ENCODE results near the gene NCAPG.
A peak's percentile ranks its signal among the peaks of the same experiment; 100 is the strongest.

The NCAPG gene, protein sequence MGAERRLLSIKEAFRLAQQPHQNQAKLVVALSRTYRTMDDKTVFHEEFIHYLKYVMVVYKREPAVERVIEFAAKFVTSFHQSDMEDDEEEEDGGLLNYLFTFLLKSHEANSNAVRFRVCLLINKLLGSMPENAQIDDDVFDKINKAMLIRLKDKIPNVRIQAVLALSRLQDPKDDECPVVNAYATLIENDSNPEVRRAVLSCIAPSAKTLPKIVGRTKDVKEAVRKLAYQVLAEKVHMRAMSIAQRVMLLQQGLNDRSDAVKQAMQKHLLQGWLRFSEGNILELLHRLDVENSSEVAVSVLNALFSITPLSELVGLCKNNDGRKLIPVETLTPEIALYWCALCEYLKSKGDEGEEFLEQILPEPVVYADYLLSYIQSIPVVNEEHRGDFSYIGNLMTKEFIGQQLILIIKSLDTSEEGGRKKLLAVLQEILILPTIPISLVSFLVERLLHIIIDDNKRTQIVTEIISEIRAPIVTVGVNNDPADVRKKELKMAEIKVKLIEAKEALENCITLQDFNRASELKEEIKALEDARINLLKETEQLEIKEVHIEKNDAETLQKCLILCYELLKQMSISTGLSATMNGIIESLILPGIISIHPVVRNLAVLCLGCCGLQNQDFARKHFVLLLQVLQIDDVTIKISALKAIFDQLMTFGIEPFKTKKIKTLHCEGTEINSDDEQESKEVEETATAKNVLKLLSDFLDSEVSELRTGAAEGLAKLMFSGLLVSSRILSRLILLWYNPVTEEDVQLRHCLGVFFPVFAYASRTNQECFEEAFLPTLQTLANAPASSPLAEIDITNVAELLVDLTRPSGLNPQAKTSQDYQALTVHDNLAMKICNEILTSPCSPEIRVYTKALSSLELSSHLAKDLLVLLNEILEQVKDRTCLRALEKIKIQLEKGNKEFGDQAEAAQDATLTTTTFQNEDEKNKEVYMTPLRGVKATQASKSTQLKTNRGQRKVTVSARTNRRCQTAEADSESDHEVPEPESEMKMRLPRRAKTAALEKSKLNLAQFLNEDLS

DNA sequence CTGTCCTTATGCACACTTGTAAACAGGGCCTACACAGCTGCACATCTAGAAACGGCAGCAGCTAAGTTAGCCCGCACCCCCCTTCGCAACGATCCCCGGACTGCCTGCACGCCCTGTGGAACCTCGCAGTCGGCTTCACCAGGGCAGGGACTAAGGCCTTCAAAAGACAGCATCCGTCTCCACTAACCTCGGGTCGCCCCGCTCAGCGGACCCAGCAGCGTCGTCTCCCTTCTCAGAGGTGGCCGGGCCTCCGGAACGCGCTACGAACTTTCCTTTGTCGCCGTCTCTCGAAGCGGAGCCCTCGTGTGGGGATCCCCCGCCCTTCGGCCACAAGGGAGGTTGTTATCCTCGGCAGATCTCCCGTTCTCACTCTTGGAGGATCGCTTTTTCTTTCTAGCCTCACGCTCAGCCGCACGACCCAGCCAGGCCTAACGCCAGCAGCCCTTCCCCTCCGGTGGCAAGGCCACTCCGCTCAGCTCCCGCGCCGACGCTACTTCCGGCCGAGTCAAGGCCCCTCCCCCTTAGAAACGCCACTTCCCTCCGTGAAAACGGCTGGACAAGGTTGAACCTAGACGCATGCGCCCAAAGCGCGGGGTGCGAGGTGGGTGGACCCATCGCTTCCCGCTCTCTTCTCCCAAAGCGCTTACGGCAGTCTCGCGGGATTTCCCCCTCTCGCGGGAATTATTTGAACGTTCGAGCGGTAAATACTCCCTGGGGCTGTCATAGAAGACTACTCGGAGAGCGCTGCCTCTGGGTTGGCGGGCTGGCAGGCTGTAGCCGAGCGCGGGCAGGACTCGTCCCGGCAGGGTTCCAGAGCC lies at the start of gene NCAPG, which contains the start of gene DCAF16:
Gene NCAPG (plus strand): TSS at position 720 of the 818 bp plus-strand sequence. CDS start 99 bp downstream, outside the sequence.
Gene DCAF16 (minus strand): TSS at position 498 of the 818 bp plus-strand sequence. CDS start 6,616 bp downstream, outside the sequence.
- peak; percentile 100 for DNase-seq (ENCODE audit: low read depth)

DNA sequence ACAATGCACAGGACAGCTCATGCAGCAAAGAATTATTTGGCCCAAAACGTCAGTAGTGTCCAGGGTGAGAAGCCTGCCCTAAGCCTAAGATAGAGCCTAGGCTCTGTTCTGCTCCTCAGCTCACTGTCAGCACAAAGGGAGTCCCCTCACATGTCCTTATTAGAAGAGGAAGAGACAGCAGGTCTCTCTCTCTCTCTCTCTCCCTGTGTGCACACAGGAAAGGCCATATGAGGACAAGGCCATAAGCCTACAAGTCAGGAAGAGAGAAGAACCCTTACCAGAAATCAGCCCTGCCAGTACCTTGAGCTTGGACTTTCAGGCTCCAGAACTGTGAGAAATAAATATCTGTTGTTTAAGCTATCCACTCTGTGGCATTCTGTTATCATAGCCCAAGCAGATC lies 49.7 kb upstream of the NCAPG start:
- DNase-seq (ENCODE audit: low read depth), result no peak

DNA sequence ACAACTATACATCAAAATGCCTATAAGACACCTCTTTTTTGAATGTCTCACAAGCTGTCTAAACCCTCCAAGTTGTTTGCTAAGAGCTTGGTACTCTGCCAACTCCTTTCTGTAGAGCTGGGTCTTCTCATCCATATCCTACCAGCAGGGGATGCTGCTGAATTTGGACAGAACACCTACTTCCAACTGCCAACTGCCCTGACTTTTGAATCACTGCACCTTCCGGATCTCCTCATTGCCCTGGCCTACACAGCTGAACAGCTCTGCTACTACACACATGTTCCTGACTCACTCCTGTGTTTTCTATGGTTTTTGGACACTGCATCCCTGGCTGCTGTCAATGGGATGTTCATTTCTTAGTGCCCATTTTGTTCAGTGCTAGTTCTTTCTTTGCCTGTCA lies 48.1 kb upstream of the NCAPG start:
- DNase-seq (ENCODE audit: low read depth), result peak; percentile 40

DNA sequence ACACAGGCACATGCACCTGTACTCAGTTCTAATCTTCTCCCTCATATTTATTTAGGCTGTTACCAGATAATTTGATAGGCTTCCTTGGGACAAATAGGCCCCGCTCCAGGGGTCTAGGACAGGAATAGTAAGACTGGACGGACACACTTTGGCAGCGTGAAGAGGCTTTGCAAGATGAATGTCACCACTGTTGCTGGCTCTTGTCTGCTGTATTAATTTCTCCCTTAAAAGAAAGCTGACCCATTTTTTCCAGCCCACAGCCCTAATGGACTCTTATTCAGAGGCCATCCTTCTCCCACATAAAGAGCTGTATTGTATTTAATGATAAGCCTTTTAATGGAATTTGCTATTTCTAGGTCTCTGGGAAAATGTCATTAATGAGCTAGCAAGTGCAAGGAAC lies 47.4 kb upstream of the NCAPG start:
- no peak for DNase-seq (ENCODE audit: low read depth)

DNA sequence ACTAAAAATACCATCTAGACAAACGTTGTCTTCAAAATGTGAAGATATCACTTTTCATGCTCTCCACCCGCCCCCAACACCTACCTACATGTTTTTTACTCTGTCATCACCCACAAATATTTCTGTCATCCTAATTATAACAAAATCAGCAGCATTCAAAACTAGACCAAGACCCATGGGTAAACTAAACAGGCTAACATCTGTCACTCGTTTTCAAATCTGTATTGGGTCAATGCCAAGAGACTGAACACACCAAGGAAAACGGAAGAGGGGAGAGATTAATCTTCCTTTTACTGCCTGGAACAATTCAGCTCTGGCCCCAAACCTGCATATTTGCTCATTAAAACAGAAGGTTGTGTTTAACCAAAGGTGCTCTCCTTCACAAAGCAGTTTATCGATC lies 46.8 kb upstream of the NCAPG start:
- DNase-seq (ENCODE audit: low read depth), result no peak

DNA sequence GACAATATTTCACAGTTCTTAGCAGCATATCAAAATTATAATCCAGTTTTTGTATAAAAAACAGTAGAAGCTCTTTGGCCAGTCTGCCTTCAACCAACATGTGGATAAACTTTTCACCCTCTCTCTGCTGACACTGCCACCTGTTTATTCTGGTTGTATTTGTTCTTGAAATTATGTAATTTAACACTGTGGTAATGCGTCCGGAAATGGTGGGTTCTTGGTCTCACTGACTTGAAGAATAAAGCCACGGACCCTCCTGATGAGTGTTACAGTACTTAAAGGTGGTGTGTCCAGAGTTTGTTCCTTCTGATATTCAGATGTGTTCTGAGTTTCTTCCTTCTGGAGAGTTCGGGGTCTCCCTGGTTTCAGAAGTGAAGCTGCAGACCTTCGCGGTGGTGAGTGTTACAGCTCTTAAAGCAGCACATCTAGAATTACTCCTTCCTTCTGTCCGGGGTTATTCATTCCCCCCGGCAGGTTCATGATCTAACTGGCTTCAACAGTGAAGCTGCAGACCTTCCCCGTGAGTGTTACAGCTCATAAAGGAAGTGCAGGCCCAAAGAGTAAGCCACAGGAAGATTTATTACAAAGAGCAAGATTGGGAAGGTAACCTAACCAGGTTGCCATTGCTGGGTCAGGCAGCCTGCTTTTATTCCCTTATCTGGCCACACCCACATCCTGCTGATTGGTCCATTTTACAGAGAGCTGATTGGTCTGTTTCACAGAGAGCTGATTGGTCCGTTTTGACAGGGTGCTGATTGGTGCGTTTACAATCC lies 45.1 kb upstream of the NCAPG start:
- no peak for DNase-seq (ENCODE audit: low read depth)

DNA sequence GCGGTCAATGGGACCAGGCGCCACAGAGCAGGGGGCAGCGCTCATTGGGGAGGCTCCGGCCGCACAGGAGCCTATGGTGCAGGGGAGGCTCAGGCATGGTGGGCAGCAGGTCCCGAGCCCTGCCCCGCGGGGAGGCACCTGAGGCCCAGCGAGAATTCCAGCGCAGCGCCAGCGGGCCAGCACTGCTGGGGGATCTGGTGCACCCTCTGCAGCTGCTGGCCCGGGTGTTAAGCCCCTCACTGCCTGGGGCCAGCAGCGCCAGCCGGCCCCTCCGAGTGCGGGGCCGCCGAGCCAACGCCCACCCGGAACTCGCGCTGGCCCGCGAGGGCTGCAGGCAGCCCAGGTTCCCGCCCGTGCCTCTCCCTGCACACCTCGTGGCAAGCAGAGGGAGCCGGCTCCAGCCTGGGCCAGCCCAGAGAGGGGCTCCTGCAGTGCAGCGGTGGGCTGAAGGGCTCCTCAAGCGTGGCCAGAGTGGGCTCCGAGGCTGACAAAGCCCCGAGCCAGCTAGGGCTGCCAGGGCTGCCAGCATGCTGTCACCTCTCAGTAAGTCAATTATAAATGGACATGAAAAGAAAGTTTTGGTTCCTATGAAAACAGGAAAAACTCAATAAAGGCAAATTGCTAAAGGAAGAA lies 43.8 kb upstream of the NCAPG start:
- DNase-seq (ENCODE audit: low read depth), result no peak

DNA sequence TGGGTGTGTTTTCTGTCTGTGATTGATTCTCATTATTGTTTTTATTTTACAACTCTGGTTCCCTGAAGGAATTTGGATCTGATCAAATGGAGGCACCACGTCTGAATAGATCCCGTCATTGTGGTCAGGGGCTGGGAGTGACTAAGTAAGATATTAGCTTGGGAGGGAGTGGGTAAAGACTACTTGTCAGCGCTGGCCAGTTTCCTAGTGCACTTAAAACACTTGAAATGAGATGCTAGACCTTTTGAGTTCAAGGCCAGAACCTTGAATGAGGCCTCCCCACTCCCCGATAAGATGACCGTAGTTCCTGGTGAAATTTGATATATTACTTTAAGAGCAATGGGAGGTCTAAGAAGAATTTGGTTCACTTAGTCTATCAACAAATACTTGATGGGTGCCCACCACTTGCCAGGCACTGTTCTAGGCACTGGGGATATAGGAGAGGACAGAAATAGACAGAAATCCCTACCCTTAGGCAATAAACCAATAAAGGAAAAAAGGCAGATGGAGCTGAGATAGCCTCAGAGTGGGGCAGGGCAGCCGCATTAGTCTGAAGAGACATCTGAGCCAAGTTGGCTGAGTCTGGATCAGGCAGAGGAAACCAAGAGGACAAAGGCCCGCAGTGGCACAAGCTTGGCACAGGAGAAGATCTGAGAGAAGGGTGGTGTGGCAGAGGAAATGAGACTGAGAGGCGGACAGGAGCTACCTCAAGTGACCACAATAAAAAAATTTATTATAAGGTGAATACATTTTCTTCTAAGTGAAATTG lies 41.2 kb upstream of the NCAPG start:
- no peak for DNase-seq (ENCODE audit: low read depth)

DNA sequence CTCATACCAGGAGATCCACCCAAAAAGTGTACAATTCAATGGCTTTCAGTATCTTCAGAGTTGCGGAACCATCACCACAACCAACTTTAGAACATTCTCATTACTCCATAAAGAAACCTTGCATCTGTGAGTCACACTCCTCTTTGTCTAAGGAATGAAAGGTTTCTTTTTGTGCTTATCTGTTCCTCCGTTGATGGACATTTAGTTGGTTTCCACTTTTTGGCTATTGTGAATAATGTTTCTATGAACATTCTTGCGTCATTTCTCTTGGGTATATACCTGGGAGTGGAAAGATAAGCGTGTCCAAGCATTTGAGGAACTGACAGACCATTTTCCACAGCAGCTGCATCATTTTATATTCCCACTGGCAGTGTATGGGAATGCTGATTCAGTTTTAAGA lies 39.9 kb upstream of the NCAPG start:
- no peak for DNase-seq (ENCODE audit: low read depth)

DNA sequence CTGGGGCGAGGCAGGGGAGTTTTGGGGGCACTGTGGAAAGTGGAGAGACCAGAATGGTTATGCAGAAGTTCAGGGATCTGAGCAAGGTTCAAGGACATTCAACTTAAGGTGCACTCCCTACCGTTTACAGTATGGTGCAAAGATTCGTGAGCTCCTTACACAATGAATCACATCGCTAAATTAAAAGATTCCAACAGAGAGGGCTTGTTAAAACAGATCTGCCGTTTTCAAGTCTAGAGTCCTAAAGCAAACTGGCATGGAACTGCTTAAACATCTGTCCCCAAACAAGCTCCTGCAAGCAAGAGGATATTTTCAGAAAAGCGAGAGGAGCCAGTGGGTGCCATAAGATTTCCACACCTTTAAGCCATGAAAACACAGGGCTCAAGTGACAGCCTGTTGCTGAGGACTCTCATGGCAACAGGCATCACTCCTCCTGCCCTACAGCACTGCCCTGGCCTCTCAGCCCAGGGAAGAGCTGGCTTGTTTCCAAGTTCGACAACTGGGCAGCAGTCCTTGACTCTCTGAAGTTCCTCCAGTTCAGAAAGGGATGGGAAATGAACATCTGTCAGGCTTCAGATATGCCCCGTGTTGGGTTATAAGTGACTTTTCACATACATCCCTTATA lies 39.4 kb upstream of the NCAPG start:
- DNase-seq (ENCODE audit: low read depth), result no peak

DNA sequence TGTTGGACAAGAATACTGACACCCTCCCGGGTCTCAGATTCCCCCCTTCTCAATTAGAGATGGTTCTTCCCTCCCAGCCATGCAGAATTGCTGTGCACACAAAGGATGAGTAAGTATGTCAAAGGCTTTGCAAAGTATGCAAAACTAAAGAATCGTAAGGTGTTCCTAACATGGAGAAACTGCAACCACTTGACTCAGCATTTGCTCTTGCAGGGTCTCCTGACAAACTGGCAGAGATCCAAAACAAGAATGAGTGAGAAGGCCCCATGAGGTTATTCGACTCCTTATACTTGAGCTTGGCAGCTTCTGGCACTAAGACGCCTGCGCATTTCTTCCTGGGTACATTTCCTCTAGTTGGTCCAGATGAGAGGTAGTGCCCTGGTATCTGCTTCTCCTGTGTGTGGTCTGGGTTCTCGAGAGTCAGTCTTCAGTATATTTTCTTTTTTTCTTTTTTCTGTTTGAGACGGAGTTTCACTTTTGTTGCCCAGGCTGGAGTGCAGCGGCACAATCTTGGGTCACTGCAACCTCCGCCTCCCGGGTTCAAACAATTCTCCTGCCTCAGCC lies 37.6 kb upstream of the NCAPG start:
- DNase-seq (ENCODE audit: low read depth), result no peak

DNA sequence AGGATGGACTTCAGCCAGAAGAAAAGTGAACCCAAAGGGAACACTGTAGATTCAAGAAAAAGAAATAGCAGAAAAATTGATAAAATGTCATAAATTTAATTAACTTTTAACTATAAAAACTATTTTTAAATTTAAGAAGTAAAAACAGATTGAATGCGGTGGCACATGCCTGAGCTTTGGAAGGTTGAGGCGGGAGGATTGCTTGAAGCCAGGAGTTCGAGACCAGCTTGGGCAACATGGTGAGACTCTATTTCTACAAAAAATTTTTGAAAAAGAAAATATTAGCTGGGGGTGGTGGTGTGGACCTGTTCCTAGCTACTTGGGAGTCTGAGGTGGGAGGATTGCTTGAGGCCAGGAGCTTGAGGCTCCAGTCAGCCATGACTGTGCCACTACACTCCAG lies 32.3 kb upstream of the NCAPG start:
- no peak for DNase-seq (ENCODE audit: low read depth)

DNA sequence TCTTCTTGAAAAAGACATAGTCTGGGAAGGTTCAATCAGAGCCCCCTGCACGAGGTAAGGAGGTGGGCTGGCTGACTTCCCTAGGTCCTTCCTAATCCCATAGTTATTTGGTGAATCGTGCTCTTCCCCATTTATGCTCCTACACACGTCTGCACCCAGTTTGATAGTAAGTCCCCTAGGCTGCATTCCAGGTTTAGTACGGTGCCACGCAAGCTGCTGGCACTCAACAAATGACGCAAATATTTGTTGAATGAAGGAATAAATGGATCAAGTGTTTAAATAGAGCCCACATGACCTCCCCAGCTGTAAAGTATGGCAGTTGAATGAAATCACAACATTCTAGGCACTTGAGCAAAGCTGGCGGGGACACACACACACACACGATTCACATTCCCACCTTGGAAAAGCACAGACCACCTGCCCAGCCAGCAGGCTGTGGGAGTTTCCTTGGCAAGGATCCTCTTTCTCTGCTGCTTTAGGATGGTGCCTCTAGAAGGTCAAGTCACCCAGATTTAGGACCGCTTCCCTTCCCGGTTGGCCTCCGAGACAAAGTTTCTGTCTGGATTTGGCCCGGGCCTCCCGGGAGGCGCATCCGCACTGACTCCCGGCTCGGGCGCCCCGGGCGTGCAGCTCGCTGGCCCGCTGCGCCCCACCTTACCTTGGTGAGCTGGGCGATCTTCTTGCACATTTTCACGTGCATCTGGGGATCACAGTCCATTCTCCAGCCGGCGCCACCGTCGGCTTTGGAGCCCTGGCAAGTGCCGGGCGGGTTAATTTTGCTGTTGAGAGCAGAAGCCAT lies 30.1 kb upstream of the NCAPG start:
- peak; percentile 55 for DNase-seq (ENCODE audit: low read depth)

DNA sequence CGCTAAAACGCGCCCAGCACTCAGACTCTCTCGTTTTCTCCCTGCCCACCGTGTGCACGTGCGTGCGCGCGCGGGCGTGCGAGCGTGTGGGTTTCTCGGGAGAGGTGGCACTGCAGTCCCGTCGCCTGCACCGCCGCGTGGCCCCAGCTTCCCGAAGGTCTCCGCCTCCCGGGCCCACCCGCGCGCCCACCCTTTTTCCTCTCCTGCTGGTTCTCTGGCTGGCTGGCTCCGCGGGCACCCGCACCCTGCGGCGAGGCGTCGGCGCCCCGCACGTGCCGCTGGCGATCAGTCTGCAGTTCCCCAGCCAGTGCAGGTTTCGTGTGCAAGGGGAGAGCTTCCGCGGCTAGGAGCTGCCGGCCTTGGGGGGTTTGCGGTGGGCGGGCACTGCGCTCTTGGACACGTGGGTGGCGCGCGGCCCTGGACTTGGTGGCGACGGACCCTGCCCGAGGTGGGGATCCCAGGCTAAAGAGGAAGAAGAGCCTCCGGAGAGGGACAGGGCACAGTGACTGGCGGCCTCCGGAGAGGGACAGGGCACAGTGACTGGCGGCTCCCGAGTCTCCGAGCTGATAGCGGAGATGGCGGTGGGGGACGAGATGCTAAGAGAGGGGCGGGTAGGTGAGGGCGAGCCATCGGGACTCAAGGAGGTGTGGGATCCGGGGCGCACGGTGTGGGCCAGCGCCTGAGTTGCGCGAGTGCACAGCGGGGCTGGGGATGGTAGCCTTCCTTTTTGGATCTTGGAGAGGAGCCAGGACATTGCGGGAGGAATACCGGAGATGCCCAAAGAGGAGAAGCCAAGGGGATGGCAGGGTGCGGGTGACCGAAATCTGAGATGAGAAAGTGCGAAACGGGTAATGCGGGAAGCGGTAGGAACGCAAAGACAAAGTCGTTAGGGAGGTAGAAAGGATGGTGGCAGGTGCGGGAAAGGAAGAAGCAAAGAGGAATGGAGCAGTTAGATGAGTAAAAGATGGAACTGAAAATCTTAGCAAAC lies 29.2 kb upstream of the NCAPG start, which contains the start of gene FAM184B:
Gene FAM184B (minus strand): TSS at position 322 of the 988 bp plus-strand sequence. CDS start 322 bp downstream, outside the sequence.
- DNase-seq (ENCODE audit: low read depth), result peak; percentile 13

DNA sequence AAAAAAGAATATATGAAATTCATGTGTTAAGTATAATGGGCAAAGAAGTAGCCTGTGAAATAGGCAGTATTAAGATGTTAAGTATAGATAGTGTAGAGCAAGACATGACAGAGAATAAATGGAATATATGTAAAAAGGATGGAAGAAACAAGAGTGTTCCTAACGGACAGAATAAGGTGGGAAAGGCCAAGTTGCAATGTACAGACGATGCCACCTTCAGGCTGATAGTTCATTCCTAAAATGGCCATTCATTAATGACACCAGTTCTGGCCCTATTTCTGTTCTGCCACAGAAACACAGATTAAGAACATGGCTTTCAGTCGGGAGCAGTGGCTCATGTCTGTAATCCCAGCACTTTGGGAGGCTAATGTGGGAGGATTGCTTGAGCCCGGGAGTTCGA lies 24.9 kb upstream of the NCAPG start:
- no peak for DNase-seq (ENCODE audit: low read depth)

DNA sequence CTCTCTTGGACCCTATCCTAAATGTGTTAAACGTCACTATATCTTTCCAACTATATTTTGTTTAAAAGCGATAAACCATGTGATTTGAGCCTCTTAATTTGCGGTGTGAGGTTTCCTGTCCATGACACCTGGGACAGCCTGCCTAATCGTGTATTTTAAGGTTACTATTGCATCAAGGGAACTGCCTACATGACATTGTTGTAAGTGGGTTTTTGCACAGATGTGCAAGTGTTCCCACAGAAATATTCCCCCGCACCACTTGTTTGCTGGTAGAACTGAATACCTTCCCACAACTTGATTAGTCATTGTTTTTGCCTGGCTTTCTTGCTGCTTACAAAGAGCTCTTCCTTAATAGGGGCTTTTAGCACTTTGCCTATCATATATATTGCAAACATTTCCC lies 24.2 kb upstream of the NCAPG start:
- no peak for DNase-seq (ENCODE audit: low read depth)

DNA sequence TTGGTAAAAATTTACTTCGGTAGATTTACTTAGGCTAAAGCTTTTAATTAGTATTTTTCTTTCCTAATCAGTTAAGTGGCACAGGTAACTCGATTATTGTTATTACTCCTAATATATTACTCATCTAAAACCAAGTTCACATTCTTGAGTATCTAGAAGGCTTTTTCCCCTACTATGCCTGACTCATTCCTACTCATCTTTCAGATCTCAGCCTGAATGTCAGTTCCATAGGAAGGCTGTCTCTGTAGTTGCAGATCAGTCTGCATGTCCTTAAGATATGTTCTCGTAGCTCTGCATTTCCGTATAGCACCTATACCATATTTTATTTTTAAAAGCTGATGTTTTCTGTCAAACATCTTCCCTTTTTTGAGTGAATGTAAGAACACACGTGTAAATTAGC lies 23.5 kb upstream of the NCAPG start:
- DNase-seq (ENCODE audit: low read depth), result peak; percentile 41

Data from EH (cell line).